VCaP (cell line): ENCODE data around the gene DDAH1.

ENCODE experiments used
- H3K27ac ChIP-seq: fragments of 450-650 bp; 2 replicates; pipeline ENCODE4 v1.5.1; 2017
- CTCF ChIP-seq: fragments of 450-650 bp; conservative IDR thresholded peaks from 2 replicates; pipeline ENCODE4 v1.5.1; 2017; ENCODE audit warnings: mild to moderate bottlenecking, moderate library complexity

DDAH1 gene

GRCh38 chr1:85319931-85320330 is 145.0 kb downstream of the DDAH1 start:
- no peak overlapping the region for H3K27ac ChIP-seq
- no peak for TF ChIP-seq CTCF

GRCh38 chr1:85319491-85319890 is 145.5 kb downstream of the DDAH1 start:
- TF ChIP-seq CTCF: no peak
- no peak overlapping the region for H3K27ac ChIP-seq

- TF ChIP-seq CTCF: no peak
- H3K27ac ChIP-seq: no peak overlapping the region
Measured at GRCh38 chr1:85318217-85318616, 146.7 kb downstream of the DDAH1 start.

- H3K27ac ChIP-seq: no peak overlapping the region
- TF ChIP-seq CTCF: no peak
Measured at GRCh38 chr1:85317560-85317959, 147.4 kb downstream of the DDAH1 start.

GRCh38 chr1:85316321-85316720 is 148.6 kb downstream of the DDAH1 start:
- TF ChIP-seq CTCF: no peak
- no peak overlapping the region for H3K27ac ChIP-seq

GRCh38 chr1:85315789-85316188 is 149.2 kb downstream of the DDAH1 start:
- TF ChIP-seq CTCF: no peak
- no peak overlapping the region for H3K27ac ChIP-seq

- TF ChIP-seq CTCF: no peak
- peak overlapping the region; percentile 79 for H3K27ac ChIP-seq
Measured at GRCh38 chr1:85314726-85315125, 150.2 kb downstream of the DDAH1 start.
